Esophagus muscularis mucosa (tissue), 4 donors: ENCODE measurements around the gene SLC22A13. TPM values are rescaled to one million over a fixed set of nuclear protein-coding genes. Genes with fewer than 3 reads are reported as not detected.

Source experiments
- DNase-seq: peaks from one replicate; pipeline ENCODE4 v3.0.0-alpha.2; 2017; ENCODE audit errors: extremely low spot score
- H3K27ac ChIP-seq, 4 donors: fragments of 200-600 bp; sonication (generic); replicated peaks in 1 of 4; 1 replicate in 3 of 4; 2 replicates in 1 of 4; pipeline ENCODE4 v1.5.1; 2016 to 2019; ENCODE audit warnings: mild to moderate bottlenecking in 1 of 4
- H3K27me3 ChIP-seq, 4 donors: fragments of 200-600 bp; sonication (generic); one replicate each; pipeline versions ENCODE4 v1.5.1 to v1.6.0; 2016 to 2019
- H3K36me3 ChIP-seq, 4 donors: fragments of 200-600 bp; sonication (generic); one replicate each; pipeline ENCODE4 v1.5.1; 2016 to 2019
- H3K4me1 ChIP-seq, 4 donors: fragments of 200-600 bp; sonication (generic); one replicate each; pipeline ENCODE4 v1.5.1; 2016 to 2019
- H3K4me3 ChIP-seq, 4 donors: fragments of 200-600 bp; sonication (generic); 1 replicate in 2 of 4; 2 replicates in 2 of 4; pipeline ENCODE4 v1.5.1; 2016 to 2019; ENCODE audit warnings: mild to moderate bottlenecking in 4 of 4, moderate library complexity in 1 of 4
- H3K9me3 ChIP-seq, 4 donors: fragments of 200-600 bp; sonication (generic); 1 replicate in 3 of 4; 2 replicates in 1 of 4; pipeline ENCODE4 v1.5.1; 2016 to 2019
- EP300 ChIP-seq: sonication (generic); formaldehyde crosslinking; IDR thresholded peaks from one replicate; pipeline ENCODE4 v1.6.1; 2017; ENCODE audit warnings: antibody characterized with exemption
- POLR2A ChIP-seq: fragments of 450-650 bp; IDR thresholded peaks from one replicate; pipeline ENCODE4 v1.6.1; 2017; ENCODE audit warnings: antibody characterized with exemption, moderate library complexity, mild to moderate bottlenecking, low read depth
- POLR2AphosphoS5 ChIP-seq, 2 donors: sonication (generic); formaldehyde crosslinking; IDR thresholded peaks; one replicate each; pipeline ENCODE4 v1.6.1; 2017; ENCODE audit warnings: antibody characterized with exemption in 2 of 2
- WGBS: methylation state at CpG from one replicate; pipeline ENCODE4 v1.1.5; 2018; 5-methylcytosine and 5-hydroxymethylcytosine counted together
- intact Hi-C: fragments of 100-400 bp; cut with DNase I; formaldehyde crosslinking; loops from one replicate; pipeline ENCODE4 v1.15.1; 2023
- total RNA-seq, 4 donors: library from RNA; depleted of rRNA; stranded (reverse); fragments of >200 nt; gene quantifications; one replicate each; pipeline versions ENCODE4 v1.1.0 to v1.2.1, GENCODE V29; 2016
- TF ChIP-seq, protein P1 (sequence below), 3 experiments: fragments of 200-600 bp in 2 of 3; fragments of 450-650 bp in 1 of 3; sonication (generic) in 2 of 3; IDR thresholded peaks; one replicate each; pipeline ENCODE4 v1.5.1; 2017 to 2019; ENCODE audit warnings: antibody characterized with exemption in 3 of 3, mild to moderate bottlenecking in 2 of 3, moderate library complexity in 1 of 3

SLC22A13 gene
- total RNA-seq, 4 donors from 2014 or later, result 0.17 to 0.29 TPM; not detected in 2

DNA sequence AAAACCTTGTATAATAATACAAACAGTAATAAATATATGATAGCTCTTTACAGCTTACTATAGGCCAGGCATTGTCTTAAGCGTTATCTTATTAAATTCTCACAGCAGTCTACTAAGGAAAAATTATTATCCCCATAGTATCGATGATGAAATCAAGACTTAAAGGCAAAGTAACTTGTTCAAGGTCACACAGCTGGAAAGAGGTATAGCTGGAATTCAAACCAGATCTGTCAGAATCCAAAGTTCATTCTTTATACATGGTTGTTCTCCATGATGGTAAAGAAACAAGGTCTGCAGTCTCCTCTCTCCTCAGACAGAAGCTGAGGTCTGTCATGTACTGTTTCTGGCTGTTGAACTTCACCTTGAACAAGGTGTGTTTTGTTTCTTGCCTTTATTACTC, 15.4 kb upstream of the SLC22A13 start:
- H3K27ac ChIP-seq, result no peak overlapping the region
- DNase-seq, result no peak
- H3K4me3 ChIP-seq, result no peak overlapping the region
- intact Hi-C loops, result no loop called here
- H3K4me1 ChIP-seq, result peaks cover 0 to 10% (median 8%) of the 10 kb centered on the region in 4 donors
- H3K9me3 ChIP-seq, result no peaks in the 10 kb centered on the region
- TF ChIP-seq EP300 (no peak), POLR2A (no peak), POLR2AphosphoS5 (IDR thresholded peaks at IDR 0.05) (no peak)
- TF ChIP-seq, protein P1, sequence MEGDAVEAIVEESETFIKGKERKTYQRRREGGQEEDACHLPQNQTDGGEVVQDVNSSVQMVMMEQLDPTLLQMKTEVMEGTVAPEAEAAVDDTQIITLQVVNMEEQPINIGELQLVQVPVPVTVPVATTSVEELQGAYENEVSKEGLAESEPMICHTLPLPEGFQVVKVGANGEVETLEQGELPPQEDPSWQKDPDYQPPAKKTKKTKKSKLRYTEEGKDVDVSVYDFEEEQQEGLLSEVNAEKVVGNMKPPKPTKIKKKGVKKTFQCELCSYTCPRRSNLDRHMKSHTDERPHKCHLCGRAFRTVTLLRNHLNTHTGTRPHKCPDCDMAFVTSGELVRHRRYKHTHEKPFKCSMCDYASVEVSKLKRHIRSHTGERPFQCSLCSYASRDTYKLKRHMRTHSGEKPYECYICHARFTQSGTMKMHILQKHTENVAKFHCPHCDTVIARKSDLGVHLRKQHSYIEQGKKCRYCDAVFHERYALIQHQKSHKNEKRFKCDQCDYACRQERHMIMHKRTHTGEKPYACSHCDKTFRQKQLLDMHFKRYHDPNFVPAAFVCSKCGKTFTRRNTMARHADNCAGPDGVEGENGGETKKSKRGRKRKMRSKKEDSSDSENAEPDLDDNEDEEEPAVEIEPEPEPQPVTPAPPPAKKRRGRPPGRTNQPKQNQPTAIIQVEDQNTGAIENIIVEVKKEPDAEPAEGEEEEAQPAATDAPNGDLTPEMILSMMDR (IDR thresholded peaks at IDR 0.05), result no peak
- H3K27me3 ChIP-seq, result no peaks in the 10 kb centered on the region
- WGBS, result 94% methylated on average over 2 of the region's 2 CpGs
- peaks cover 35 to 91% (median 73%) of the 10 kb centered on the region in 4 donors for H3K36me3 ChIP-seq

DNA sequence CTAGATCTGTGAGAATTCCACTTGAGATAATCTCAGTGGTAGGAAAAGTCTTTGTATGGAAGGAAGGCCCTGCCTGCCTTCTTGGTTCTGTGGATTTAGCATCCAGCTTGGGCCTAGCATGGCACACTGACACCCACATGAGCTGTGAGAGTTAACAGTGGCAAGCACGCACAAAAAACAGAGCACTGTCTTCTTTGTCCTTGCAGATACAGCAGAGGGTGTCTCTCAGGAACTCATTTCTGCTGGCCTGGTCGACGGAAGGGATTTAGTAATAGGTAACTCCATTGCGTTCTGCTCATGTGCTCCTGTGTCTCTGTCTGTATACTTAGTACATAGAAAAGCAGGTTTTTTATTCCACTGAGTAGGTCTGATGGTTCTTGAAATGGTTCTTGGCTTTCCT, 14.4 kb upstream of the SLC22A13 start:
- H3K4me1 ChIP-seq, result peaks cover 0 to 10% (median 8%) of the 10 kb centered on the region in 4 donors
- no peaks in the 10 kb centered on the region for H3K9me3 ChIP-seq
- no peaks in the 10 kb centered on the region for H3K27me3 ChIP-seq
- peaks cover 35 to 93% (median 72%) of the 10 kb centered on the region in 4 donors for H3K36me3 ChIP-seq
- 93% methylated on average over 4 of the region's 4 CpGs for WGBS
- no peak for TF ChIP-seq POLR2AphosphoS5 (IDR thresholded peaks at IDR 0.05)
- no peak for TF ChIP-seq EP300
- TF ChIP-seq, protein P1 (IDR thresholded peaks at IDR 0.05), result no peak
- no peak for TF ChIP-seq POLR2A
- intact Hi-C loops, result no loop called here
- DNase-seq, result no peak
- no peak overlapping the region for H3K4me3 ChIP-seq
- H3K27ac ChIP-seq, result no peak overlapping the region

DNA sequence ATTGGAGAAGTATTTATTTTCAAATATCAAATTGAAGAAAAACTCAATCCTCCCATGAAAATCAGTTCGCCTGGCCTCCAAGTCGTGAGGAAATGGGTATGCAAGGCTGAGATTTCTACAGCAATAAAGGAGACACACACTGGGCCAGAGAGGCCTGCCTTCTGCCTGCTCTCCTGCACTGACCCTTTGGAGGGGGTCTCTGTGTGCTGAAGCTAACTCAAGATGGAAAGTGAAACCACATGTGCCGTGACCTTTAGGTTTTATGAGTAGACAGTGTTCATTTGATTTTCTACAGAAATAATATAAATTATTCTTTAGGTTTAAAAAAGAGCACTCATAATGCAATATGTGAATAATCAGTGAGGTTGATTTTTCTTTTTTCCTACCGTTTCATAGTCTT, 11.9 kb upstream of the SLC22A13 start:
- DNase-seq, result no peak
- WGBS, result 91% methylated on average over 4 of the region's 4 CpGs
- Histone ChIP-seq H3K27me3 (no peaks in the 10 kb centered on the region), H3K36me3 (peaks cover 35 to 68% (median 58%) of the 10 kb centered on the region in 4 donors), H3K27ac (no peak overlapping the region), H3K4me1 (no peaks in the 10 kb centered on the region), H3K9me3 (no peaks in the 10 kb centered on the region), H3K4me3 (no peak overlapping the region)
- intact Hi-C loops, result no loop called here
- TF ChIP-seq POLR2AphosphoS5 (IDR thresholded peaks at IDR 0.05), result no peak
- TF ChIP-seq POLR2A, result no peak

DNA sequence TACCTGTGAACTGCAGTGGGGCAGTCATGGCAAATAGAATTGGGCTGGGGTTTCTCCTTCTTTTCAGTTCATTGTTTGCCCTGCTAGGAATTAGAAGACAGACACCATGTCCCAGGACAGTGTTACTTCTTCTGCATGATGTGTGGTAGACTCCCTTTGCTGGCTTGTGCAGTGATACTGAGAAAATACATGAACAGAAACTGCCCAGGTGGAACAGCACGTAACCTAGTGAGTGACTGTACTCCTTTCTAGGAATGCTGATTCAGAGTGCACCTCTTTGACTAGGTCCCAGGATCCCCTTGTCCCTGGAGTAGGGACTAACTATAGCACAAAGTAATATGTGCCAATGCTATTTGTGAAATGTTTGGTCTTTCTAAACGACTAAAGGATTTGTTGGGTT, 10.7 kb upstream of the SLC22A13 start:
- Histone ChIP-seq H3K27me3 (no peaks in the 10 kb centered on the region), H3K4me1 (no peaks in the 10 kb centered on the region), H3K36me3 (peaks cover 31 to 59% (median 51%) of the 10 kb centered on the region in 4 donors), H3K9me3 (no peaks in the 10 kb centered on the region), H3K4me3 (no peak overlapping the region), H3K27ac (no peak overlapping the region)
- TF ChIP-seq POLR2AphosphoS5 (IDR thresholded peaks at IDR 0.05) (no peak), POLR2A (no peak), EP300 (no peak)
- TF ChIP-seq, protein P1 (IDR thresholded peaks at IDR 0.05), result no peak
- DNase-seq, result no peak
- intact Hi-C loops, result no loop called here
- WGBS, result 84% methylated on average over 2 of the region's 2 CpGs

DNA sequence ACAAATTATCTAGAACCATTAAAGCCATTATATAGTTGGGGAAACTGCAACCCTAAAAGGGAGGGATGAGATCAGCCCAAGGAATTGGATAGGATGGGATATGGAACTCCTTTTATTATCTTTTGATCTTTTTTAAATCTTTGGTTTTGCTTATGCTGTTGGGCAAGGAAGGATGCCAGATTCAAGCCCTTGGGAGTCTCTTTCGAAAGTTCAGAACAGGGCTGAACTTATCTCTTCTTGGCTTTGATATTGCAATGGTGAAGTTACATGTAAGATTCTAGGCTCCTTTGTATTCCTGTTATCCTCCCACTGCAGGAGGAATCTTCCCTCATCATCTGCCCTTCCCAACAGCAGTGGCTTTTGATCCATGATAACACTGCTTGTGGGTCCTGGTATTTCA, 10.0 kb upstream of the SLC22A13 start:
- no peak for TF ChIP-seq EP300
- H3K9me3 ChIP-seq, result no peaks in the 10 kb centered on the region
- peaks cover 31 to 52% (median 44%) of the 10 kb centered on the region in 4 donors for H3K36me3 ChIP-seq
- H3K4me1 ChIP-seq, result no peaks in the 10 kb centered on the region
- DNase-seq, result no peak
- WGBS, result 82% methylated on average over 1 of the region's 1 CpG
- intact Hi-C loops, result no loop called here
- H3K4me3 ChIP-seq, result no peak overlapping the region
- H3K27ac ChIP-seq, result no peak overlapping the region
- no peaks in the 10 kb centered on the region for H3K27me3 ChIP-seq

DNA sequence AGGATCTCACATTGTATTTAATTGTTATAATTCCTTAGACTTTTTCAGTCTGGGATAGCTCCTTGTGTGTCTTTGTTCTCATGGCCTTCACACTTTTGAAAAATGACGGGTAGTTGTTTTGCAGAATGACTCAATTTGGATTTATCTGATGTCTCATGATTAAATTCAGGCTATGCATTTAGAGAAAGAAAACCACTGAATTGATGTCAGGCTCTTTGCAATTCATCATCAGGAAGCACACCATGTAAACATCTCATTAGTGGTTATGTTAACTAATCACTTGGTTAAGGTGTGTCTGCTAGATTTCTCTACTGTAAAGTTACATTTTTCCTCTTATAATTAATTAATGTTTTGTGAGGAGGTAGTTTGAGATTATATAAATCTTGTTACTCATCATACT, 8.0 kb upstream of the SLC22A13 start:
- DNase-seq, result no peak
- Histone ChIP-seq H3K27ac (no peak overlapping the region), H3K36me3 (peaks cover 16 to 37% (median 27%) of the 10 kb centered on the region in 4 donors), H3K27me3 (no peaks in the 10 kb centered on the region), H3K4me1 (no peaks in the 10 kb centered on the region), H3K4me3 (no peak overlapping the region), H3K9me3 (no peaks in the 10 kb centered on the region)
- intact Hi-C loops, result no loop called here
- TF ChIP-seq POLR2A (no peak), EP300 (no peak), POLR2AphosphoS5 (IDR thresholded peaks at IDR 0.05) (no peak)
- TF ChIP-seq, protein P1 (IDR thresholded peaks at IDR 0.05), result no peak
- WGBS, result 83% methylated on average over 1 of the region's 1 CpG
